Stimulated activated CD8-positive, alpha-beta memory T cell treated with anti-CD3 and anti-CD28 coated beads, Interleukin-4, amount 100 ng/mL, for 1 hour (primary cell): ENCODE data around the gene FOCAD.

Source experiments
- DNase-seq, 2 donors: peaks; one replicate each; pipeline ENCODE4 v3.0.0-alpha.2; 2020; ENCODE audit warnings: low read depth in 2 of 2, low spot score in 1 of 2

Gene FOCAD

DNA sequence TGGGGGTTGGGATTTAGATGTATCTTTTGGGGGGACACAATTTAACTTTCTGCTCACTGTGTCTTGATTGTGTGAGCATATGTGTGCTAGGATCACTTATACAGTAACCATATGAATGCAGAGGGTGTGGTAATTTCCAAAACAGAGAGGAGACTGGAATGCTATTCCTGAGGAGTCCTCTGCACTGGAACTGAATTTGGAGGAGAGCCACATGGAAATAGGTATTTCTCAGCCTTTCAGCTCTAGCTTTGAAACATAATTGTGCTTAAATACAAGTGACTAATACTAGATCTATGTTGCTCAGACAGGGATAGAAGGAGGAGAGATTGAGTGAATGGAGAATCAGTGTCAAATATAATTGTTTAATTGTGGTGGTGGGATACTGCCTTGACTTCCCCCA lies 45.5 kb downstream of the FOCAD start:
- DNase-seq: no peak

DNA sequence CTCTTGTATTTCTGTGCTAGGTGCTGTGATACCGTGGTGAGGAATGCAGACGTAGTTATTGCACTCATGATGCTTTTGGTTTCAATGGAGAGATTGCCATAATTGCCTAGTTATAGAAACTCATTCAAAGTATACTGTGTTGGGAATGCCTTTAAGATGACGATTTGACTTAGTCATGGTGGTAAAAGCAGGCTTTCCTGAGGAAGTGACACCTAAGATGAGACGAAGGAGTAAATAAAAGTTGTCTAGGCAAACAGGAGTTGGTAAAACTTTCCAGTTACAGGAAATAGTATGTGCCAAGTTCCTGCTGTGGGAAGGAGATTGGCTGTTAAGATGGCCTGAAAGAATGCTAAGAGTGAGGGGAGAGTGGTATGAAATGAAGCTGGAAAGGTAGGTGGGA lies 48.1 kb downstream of the FOCAD start:
- no peak for DNase-seq

DNA sequence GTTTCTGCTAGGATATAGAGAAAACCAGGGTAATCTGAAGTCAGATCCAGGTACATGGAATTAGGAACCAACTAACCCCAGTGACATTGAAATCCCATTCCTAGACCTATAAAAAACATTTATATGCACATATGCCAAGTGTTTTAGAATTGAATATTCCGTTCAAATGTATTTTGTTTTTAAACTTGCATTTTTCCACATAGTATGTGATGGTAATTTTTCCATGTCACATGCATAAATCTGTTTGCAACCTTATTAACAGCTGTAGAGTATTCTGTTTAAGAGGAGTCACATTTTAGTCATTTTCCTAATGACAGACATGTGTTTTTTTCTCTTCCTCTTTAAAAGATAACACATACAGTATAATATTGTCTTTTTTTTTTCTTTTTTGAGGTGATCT lies 50.2 kb downstream of the FOCAD start:
- no peak for DNase-seq

DNA sequence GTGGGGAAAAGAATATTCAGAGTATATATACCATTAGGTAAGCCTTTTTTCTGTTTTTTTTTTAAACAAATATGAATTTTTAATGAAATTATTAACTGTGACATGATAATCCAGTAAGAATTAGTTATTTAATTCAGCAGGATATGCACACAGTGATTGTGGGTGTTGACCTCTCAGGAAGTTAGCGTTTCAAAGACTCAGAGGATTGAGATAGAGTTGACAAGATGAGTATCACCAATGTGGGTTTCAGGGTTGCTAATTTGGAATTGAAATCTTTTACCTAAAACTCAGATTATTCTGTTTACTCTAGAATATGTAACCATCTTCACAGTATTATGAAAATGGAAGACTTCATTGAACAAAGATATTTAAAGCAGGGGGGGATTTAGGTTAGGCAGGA lies 56.2 kb downstream of the FOCAD start:
- DNase-seq: no peak

DNA sequence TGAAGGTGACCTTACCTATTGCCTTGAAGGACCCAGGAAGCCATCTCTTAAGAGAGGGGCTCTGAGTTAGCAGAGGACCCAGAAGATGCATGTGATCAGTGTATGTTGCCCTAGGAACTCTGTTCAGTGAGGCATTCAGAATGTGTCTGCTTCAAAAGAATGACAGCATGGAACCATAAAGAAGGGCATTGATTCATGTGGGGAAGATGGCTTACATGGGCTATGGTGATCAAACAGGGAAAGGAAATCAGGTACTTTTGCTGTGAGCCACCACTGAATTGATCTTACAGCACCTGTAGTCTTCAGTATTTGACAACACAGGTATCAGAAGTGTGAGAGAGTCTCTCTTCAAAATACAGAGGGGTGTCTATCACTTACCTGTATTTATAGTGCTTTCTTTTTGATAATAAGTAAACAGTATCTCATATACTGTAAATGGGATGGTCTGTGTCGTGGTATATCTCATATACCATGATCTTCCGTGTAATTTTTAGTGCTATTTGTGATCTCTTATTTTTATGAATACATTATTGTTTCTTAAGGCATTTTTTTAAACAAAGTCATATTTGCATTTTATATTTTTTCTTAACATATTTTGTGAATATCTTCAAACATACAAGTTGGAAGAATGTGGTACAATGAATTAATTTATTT lies 57.0 kb downstream of the FOCAD start:
- DNase-seq: no peak

DNA sequence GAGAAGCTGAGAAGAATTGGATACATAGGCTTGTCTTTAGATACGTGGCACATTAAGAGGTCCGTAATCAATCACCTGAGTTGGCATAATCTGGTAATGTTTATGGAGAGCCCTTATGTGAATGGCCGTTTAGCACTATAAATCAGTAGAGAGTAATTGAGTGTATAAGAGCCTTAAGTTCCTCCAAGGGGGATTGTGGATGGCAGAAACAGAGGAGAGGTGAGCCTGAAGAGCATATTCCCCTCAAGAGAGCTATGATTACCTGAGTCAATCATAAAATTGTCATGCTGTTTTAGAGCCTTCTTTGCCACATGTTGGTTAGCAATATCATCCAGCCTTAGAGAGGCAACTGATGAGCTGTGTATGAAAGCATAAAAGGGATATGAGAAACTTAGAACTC lies 58.8 kb downstream of the FOCAD start:
- DNase-seq: no peak

DNA sequence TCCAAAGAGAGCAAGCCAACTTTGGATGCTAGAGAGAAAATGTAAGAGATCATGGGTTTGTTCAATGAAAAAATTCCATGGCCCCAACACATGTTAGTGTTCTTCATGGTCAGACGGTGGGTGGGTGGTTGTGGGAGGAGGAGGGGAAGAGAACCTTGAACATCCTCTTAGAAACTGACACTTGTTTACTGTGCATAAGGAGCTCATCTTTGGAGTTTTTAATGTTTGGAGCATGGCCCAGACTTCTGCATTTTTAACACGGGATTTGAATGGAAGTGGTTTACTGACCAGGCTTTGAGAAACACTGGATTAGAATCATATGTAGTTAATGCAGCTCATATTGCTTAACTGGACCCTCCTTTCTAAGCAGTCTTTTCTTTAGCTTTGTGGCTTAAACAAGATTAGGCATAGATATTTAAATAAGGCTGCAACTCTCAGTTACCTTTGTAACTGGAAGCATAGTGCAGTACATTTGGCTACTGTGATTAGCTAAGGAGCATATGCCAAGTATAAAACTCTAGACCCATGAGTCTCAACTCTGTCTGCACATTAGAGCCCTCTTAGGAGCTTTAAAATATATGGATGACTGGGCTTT lies 60.1 kb downstream of the FOCAD start:
- DNase-seq: no peak

DNA sequence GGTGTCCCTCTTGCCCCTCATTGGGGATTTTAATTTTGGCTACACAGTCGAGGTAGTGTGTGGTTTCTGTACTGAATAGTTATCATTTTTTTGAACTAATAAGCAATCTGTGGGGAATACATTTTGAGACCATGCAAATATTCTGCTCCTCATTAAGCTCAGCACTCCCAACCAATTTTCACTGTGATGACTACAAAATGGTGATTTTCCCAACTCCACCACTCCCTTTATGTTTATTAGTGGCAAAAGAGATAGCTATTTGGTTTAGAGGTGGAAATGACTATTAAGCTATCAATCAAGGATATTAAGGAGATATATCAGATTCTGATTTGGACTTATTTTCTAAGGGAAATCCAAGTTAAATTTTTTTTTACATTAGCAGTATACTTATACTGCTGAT lies 62.9 kb downstream of the FOCAD start:
- DNase-seq: no peak

DNA sequence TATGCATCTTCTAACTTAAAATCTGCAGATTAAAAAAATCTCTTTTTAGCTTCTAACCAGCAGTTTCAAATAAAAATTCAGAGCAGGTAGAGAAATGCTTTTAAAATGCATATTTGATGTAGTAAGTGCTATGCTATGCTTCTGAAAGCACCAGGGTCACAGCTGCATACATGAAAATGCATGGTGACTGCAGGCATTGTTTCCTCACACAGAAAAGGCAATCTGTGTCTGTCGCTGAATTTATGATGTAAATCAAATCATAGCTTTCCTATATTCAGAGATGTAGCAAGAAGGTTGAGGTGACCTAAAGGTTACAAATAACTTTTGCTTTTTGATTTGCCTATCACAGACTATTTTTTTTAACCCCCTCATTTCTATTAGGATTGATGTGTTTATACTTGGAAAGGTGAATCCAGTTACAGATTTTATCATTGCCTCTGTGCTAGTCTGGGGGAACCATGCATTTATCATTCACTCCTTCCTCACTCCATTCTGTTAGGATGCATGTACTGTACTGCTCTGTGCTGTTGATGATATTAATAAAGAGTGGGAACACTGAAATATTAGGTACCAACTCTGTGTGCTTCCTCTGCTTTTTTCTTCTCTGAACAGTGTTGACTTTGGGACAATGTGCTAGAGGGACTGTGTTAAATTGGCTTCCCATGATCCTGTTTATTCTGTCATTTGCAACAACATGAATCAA lies 65.6 kb downstream of the FOCAD start:
- DNase-seq: no peak

DNA sequence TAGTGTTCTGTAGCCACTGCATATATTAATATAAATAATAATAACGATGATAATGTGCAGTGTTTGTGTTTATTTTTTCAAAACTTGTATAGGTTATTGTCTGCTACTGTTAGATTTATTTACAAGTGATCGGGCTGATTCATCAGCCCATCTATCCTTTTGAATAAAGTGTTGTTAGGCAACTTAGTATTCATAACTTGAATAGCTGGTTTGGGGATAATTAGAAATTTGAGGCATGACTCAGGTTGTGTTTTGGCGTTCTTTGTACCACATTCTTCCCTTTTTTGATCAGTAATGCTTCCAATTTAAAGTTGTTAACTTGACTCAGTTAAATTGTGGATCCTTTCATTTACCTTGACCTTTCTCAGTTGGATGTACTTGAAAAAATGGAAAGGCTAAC lies 69.7 kb downstream of the FOCAD start:
- DNase-seq: no peak

DNA sequence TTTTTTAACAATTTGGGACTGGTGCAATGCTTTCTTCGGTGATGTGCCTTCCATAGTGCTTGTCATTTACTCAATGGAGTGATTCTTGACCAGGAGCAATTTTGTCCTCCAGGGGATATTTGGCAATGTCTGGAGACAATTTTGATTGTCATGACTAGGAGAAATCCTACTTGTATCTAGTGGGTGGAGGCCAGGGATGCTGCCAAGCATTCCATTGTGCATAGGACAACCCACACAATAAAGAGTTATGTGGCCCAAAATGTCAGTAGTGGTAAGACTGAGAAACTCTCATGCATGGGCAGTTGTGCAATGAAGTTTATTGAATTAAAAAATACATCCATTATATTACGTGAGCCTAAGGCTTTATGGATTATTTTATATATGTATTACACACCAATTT lies 70.5 kb downstream of the FOCAD start:
- DNase-seq: no peak

DNA sequence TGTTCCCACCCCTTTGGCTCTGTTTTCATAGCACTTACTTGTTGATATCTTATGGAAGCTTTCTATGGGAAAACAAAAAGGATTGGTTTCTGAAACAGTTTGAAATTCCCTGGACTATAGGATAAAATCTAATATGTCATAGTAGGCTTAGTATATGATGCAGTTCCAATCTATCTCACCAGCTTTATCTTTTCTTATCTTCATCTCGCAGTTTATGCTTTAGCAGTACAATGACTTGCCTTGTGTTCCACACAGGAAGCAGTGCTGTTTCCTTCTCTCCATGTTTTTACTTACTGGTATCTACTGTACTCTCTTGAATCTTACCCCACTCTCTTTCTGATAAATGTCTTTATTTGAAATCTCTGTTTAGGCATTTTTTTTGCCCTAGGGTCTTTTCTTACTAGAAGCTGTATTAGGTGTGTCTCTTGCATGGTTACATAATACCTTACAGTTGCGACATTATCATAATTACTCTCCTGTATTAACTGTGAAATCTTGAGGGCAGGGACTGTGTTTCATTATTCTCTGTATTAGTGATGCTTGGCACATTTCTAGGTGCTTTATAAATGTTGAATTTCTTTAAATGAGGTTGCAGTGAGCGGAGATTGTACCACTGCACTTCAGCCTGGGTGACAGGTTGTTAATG lies 76.3 kb downstream of the FOCAD start:
- no peak for DNase-seq

DNA sequence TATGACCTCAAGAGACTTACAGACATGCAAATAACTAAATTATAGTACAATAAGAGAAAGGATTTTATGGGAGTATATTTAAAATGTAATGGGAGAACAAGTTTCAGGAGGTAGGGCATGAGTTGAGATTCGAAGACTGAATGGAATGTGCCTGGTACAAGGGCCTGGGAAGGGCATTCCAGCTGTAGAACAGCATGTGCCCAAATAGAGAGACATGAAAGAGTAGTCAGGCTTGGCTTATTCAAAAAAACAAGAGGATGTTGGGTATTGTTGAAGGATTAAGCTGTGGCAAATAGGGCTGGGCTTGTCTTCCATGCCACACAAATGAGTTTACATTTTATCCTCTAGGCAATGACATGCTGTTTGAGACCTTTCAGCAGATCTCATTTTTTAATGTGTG lies 86.9 kb downstream of the FOCAD start:
- DNase-seq: no peak

DNA sequence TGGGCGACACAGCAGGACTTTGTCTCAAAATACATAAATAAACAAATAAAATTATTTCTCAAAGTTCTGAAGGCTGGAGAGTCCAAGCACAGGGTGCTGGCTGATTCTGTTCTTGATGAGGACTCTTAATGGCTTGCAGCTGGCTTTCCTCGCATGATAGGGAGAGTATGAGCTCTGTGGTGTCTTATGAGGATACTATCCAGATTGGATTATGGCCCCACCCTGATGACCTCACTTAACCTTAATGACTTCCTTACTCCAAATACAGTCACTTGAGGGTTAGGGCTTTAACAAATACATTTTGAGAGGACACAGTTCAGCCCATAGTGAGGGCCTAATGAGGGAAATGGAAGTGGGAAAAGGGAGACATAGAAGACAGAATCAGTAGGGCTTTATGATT lies 87.7 kb downstream of the FOCAD start:
- DNase-seq: no peak

DNA sequence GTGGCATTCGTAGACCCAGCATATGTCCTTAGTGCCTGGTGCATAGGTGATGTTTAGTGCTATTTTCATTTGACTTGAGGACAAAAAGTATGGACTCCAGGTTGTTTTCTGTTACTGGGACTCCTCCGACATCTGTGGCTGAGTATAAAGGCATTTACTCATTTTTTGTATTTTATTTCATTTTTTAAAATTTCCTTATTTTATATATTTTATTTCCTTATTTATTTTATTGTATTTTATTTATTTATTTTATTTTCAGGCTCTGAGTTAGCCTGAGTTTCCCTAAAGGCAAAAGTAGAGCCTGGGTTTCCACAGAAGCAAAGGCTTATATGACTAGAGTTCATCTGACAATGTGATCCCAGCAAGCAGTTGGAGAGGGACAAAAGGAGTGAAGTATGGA lies 91.6 kb downstream of the FOCAD start:
- DNase-seq: no peak

DNA sequence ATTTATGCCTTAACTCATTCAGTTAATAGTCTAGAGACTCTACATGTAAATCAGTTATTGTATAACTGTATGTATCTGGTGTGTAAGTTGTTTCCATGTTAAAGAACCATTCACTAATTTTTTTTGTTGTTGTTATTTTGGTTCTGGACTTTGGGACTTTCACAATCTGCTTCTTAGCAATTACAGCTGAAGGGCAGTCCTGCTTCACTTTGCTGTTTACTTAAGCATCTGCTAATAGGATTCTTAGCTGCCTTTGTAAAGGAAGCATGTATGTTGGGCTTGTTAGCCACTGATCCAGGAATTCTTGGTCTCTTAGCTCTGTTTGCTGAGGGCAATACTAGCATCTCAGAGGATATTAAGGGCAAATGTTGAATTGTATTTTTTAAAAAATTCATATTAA lies 97.0 kb downstream of the FOCAD start:
- DNase-seq: no peak

DNA sequence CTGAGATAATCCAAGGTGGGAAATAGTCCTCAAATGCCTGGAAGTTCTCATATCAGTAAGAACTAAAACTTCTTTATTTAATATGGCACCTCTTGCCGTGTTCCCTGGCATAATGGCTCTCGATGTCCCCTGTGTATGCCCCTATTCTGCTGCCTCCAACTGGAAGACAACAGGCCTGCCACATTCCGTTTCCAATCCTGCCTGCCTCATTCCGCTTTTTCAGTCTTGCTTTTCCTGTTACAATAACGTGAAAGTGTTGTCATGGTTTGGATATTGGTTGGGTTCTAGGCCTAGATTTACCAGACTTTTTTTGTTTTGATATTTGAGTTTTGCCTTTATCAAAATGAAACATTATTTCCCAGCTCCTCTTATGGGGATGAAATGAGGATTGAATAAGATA lies 98.2 kb downstream of the FOCAD start:
- no peak for DNase-seq

DNA sequence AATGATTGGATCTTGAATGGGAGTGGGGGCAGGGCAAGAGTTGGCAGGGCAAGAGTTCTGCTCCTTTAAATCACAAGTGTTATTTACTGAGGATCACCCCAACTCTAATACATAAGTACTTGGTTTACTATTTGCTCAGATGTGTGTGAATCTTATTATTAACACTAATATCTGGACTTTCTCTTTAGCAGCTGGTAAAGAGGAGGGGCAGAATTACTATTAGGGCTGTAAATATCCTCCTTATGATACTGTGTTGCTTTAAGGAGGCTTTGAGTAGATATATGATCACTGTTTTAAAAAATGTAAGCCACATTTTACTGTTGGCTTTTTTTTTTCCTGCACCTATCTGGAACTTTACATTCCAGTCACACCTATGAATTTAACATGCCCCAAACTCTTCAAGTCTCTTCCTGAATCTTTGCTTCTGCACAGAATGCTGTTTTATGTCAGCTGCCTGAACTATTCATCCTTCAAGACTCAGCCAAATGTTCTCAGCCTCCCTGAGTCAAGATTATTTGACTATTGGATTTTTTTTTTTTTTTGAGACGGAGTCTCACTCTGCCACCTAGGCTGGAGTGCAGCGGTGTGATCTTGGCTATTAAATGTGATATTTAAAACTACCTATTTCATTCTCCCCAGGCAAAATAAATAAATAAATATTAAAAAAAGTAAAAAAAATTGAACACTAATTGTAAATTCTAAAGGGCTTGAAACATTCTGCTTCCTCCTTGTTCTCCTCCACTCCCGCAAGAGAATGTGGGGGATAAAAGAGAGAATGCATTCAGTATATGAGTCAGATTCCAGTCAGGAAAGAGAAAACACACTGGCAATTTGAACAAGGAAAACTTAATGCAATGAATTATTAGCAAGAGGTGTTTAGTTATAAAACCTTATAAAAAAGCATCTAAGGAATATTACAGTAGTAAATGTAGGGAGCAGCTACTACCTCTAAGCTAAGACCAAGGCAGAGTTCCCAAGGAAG lies 99.3 kb downstream of the FOCAD start:
- no peak for DNase-seq

DNA sequence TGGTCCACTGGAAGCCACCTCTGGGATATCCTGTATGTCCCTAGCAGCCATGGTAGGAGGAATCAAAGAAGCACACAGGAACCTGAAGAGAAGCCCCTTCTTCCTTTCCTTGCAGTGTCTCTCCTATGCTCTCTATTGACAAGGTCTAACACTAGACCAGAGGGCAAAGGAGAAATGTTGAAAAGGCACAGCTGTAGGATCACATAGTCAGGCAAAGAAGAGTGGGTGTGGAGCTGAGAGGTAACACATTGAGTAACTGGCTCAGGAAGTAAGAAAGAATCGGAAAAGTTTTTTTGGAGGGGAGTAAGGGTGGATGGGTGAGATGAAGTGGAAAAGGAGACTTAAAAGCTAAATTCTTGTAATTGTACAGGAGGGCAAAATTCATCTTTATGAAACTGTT lies 100.1 kb downstream of the FOCAD start:
- DNase-seq: no peak

DNA sequence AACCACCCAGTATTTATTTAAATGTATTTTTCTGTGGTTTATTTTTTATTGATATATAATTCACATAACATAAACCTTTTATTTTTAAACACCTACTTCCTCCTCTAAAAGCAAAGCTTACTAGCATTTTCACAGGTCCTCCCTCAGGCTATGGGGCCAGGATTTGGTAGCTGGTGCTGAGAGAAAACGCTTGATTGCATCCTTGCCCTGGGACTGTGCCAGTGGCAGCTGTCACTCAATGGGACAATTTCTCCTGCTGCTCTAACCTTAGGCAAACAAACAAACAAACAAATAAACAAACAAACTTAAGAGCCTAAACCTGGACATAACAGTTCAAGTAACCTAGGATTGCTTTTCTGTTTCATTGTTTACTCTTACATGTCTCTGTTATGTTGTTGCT lies 102.7 kb downstream of the FOCAD start:
- DNase-seq: no peak
